ENCODE results near the gene C1GALT1.
A peak's percentile ranks its signal among the peaks of the same experiment; 100 is the strongest.

Gene C1GALT1

DNA sequence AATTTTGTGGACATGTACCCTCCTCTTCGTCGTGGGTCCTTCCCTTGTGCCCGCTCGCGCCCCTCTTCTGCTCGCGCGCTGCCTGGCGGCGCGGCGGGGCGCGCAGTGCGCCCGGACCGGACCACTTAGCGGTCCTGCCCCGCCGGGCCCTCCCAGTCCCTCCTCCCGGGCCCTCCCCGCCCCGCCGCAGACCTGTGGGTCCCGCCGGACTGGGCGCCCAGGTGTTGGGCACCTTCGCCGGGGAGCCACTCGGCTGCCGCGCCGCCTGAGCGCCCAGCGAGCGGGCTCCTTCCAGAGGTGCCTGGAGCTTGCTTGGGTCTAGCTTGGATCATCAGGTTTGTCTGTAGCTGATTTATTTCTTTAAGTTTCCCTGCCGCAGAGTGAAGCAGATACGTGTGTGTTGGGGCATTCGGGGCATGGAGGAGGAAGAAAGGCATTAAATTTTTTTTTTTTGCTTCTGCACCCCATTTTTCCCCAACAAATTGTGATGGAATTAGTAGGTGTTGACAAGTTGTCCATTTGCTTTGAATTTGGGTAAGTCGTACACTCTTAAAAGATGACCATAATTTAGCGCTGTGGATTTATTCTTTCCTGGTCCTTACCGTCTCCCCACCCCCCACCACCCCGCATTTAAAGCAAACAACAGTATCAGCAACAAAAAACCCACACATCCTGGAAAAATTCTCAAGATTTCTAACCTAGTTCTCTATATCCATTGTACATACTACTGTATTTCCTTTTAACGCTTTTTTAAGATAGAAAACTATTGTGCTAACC, 905 bp downstream of the C1GALT1 start:
- no peak for TF ChIP-seq EZH2phosphoT487 (IDR thresholded peaks at IDR 0.05; ENCODE audit: low read length)
- Histone ChIP-seq H3K27ac (ENCODE audit: low read length) (peak overlapping the region; percentile 88), H3K9me3 (replicated peaks; ENCODE audit: insufficient read depth, low read length) (no peaks in the 10 kb centered on the region), H3K9me2 (replicated peaks; ENCODE audit: insufficient read depth, low read length) (no peaks in the 10 kb centered on the region), H3K9ac (ENCODE audit: low read length) (peak overlapping the region; percentile 85), H3K27me3 (replicated peaks; ENCODE audit: insufficient read depth, low read length) (no peaks in the 10 kb centered on the region), H2AFZ (ENCODE audit: low read length) (peak overlapping the region; percentile 73), H3K4me1 (ENCODE audit: low read length) (peaks cover 26% of the 10 kb centered on the region), H3K4me3 (ENCODE audit: low read length) (peak overlapping the region; percentile 83), H3F3A (ENCODE audit: insufficient read depth, low read length) (peaks cover 26% of the 10 kb centered on the region), H3K4me2 (ENCODE audit: low read depth, low read length) (peak overlapping the region; percentile 55), H4K20me1 (ENCODE audit: insufficient read depth, low read length) (no peaks in the 10 kb centered on the region), H3K36me3 (replicated peaks; ENCODE audit: insufficient read depth, low read length) (no peaks in the 10 kb centered on the region), H3K79me2 (ENCODE audit: low read length) (peaks cover 51% of the 10 kb centered on the region)
- peak; percentile 78 for DNase-seq

GRCh38 chr7:7183838-7184463, 1.6 kb downstream of the C1GALT1 start:
- DNase-seq = peak; percentile 33
- no peaks in the 10 kb centered on the region for H3K36me3 ChIP-seq (replicated peaks; ENCODE audit: insufficient read depth, low read length)
- H2AFZ ChIP-seq (ENCODE audit: low read length) = no peak overlapping the region
- H3K9me3 ChIP-seq (replicated peaks; ENCODE audit: insufficient read depth, low read length) = no peaks in the 10 kb centered on the region
- peak overlapping the region; percentile 85; the same call in 1 of the 2 replicates for H3K9ac ChIP-seq (ENCODE audit: low read length)
- H4K20me1 ChIP-seq (ENCODE audit: insufficient read depth, low read length) = no peaks in the 10 kb centered on the region
- H3K9me2 ChIP-seq (replicated peaks; ENCODE audit: insufficient read depth, low read length) = no peaks in the 10 kb centered on the region
- peak overlapping the region; percentile 88; the same call in 1 of the 2 replicates for H3K27ac ChIP-seq (ENCODE audit: low read length)
- H3K4me2 ChIP-seq (ENCODE audit: low read depth, low read length) = peak overlapping the region; percentile 55
- TF ChIP-seq CTCF (IDR thresholded peaks at IDR 0.05; ENCODE audit: low read length) (no peak), EZH2 (optimal IDR thresholded peaks at IDR 0.05; ENCODE audit: low read depth, low read length) (no peak), EZH2phosphoT487 (IDR thresholded peaks at IDR 0.05; ENCODE audit: low read length) (no peak)
- H3K4me1 ChIP-seq (ENCODE audit: low read length) = peaks cover 26% of the 10 kb centered on the region
- H3K27me3 ChIP-seq (replicated peaks; ENCODE audit: insufficient read depth, low read length) = no peaks in the 10 kb centered on the region
- peaks cover 58% of the 10 kb centered on the region for H3K79me2 ChIP-seq (ENCODE audit: low read length)
- H3F3A ChIP-seq (ENCODE audit: insufficient read depth, low read length) = peaks cover 26% of the 10 kb centered on the region
- peak overlapping the region; percentile 83 for H3K4me3 ChIP-seq (ENCODE audit: low read length)

GRCh38 chr7:7185371-7185989, 3.1 kb downstream of the C1GALT1 start:
- peaks cover 73% of the 10 kb centered on the region for H3K79me2 ChIP-seq (ENCODE audit: low read length)
- peak overlapping the region; percentile 55 for H3K4me2 ChIP-seq (ENCODE audit: low read depth, low read length)
- H4K20me1 ChIP-seq (ENCODE audit: insufficient read depth, low read length) = no peaks in the 10 kb centered on the region
- H3K9me2 ChIP-seq (replicated peaks; ENCODE audit: insufficient read depth, low read length) = no peaks in the 10 kb centered on the region
- H3K9ac ChIP-seq (ENCODE audit: low read length) = no peak overlapping the region
- H3K4me3 ChIP-seq (ENCODE audit: low read length) = peak overlapping the region; percentile 83; the same call in 1 of the 2 replicates
- no peaks in the 10 kb centered on the region for H3K27me3 ChIP-seq (replicated peaks; ENCODE audit: insufficient read depth, low read length)
- no peaks in the 10 kb centered on the region for H3K9me3 ChIP-seq (replicated peaks; ENCODE audit: insufficient read depth, low read length)
- H3K4me1 ChIP-seq (ENCODE audit: low read length) = peaks cover 26% of the 10 kb centered on the region
- H3K36me3 ChIP-seq (replicated peaks; ENCODE audit: insufficient read depth, low read length) = no peaks in the 10 kb centered on the region
- peaks cover 26% of the 10 kb centered on the region for H3F3A ChIP-seq (ENCODE audit: insufficient read depth, low read length)
- DNase-seq = no peak
- no peak overlapping the region for H2AFZ ChIP-seq (ENCODE audit: low read length)
- TF ChIP-seq EZH2 (optimal IDR thresholded peaks at IDR 0.05; ENCODE audit: low read depth, low read length) (no peak), CTCF (IDR thresholded peaks at IDR 0.05; ENCODE audit: low read length) (no peak), EZH2phosphoT487 (IDR thresholded peaks at IDR 0.05; ENCODE audit: low read length) (no peak)
- no peak overlapping the region for H3K27ac ChIP-seq (ENCODE audit: low read length)
